GM12878 (cell line): ENCODE measurements around the gene MCTS1. TPM values are rescaled to one million over a fixed set of nuclear protein-coding genes. Genes with fewer than 3 reads are reported as not detected.

Source experiments
- ATAC-seq: fragments of 200-7000 bp; cut with Tn5 transposase; 3 replicates; pipeline ENCODE4 v1.9.1; 2020; ENCODE audit warnings: mild to moderate bottlenecking, moderate library complexity
- BruUV-seq: library from RNA; stranded (reverse); fragments of 400-500 nt; replicated peaks from 2 replicates; lab custom pipeline; 2021; lab: Mats Ljungman, UMichigan
- CTCF ChIA-PET: fragments of 300-600 bp; sonication (Branson Sonifier 250); formaldehyde crosslinking; extraction: SDS; loops from one replicate; lab custom pipeline; 2021; ENCODE audit warnings: inconsistent platforms; lab: Yijun Ruan, JAX
- POLR2A ChIA-PET: fragments of 350-600 bp; formaldehyde crosslinking; extraction: SDS; loops from one replicate; lab custom pipeline; 2021; ENCODE audit warnings: inconsistent platforms; lab: Charles Lee
- RAD21 ChIA-PET: fragments of 300-600 bp; sonication (Branson Sonifier 250); formaldehyde crosslinking; loops from one replicate; lab custom pipeline; 2023; ENCODE audit warnings: antibody characterized with exemption; ENCODE audit not compliant: unreplicated experiment; lab: Charles Lee
- SMC1A ChIA-PET: fragments of 300-600 bp; sonication (Branson Sonifier 250); formaldehyde crosslinking; loops from one replicate; lab custom pipeline; 2023; ENCODE audit not compliant: unreplicated experiment, uncharacterized antibody; lab: Charles Lee
- DNase-seq: peaks from one replicate; pipeline ENCODE4 v3.0.0-alpha.2; 2011; ENCODE audit warnings: low read depth, low spot score
- FAIRE-seq: peaks from 3 replicates; lab custom pipeline; 2011; peaks lifted over from hg19 to GRCh38; lab: Jason Lieb, UNC
- H2AFZ ChIP-seq: 2 replicates; pipeline ENCODE4 v1.6.0; 2011; ENCODE audit warnings: low read depth, low read length, control low read depth; ENCODE audit not compliant: control insufficient read depth
- H3K27ac ChIP-seq: 2 replicates; pipeline ENCODE4 v1.5.1; 2011; ENCODE audit warnings: control low read depth; ENCODE audit not compliant: control insufficient read depth, insufficient read depth
- H3K27me3 ChIP-seq, 2 experiments: replicated peaks in 1 of 2; 2 replicates each; pipeline versions ENCODE4 v1.6.0 to v1.6.1; 2011; ENCODE audit warnings: low read length in 1 of 2; ENCODE audit not compliant: control insufficient read depth in 2 of 2, insufficient read depth in 2 of 2
- H3K36me3 ChIP-seq, 2 experiments: 2 replicates each; pipeline ENCODE4 v1.5.1; 2011; ENCODE audit warnings: low read length in 1 of 2; ENCODE audit not compliant: control insufficient read depth in 2 of 2, insufficient read depth in 2 of 2
- H3K4me1 ChIP-seq: 2 replicates; pipeline ENCODE4 v1.6.1; 2011; ENCODE audit warnings: mild to moderate bottlenecking, low read length, moderate library complexity, mixed read lengths; ENCODE audit not compliant: control insufficient read depth, insufficient read depth
- H3K4me2 ChIP-seq: 2 replicates; pipeline ENCODE4 v1.6.0; 2011; ENCODE audit warnings: control low read depth; ENCODE audit not compliant: control insufficient read depth, insufficient read depth
- H3K4me3 ChIP-seq: fragments of 200-600 bp; sonication (generic); 2 replicates; pipeline ENCODE4 v1.5.1; 2016
- H3K79me2 ChIP-seq: 2 replicates; pipeline ENCODE4 v1.6.0; 2011; ENCODE audit warnings: low read length; ENCODE audit not compliant: control insufficient read depth, insufficient read depth
- H3K9ac ChIP-seq: 2 replicates; pipeline ENCODE4 v1.8.0; 2011; ENCODE audit warnings: low read length, control low read depth, mixed read lengths; ENCODE audit not compliant: control insufficient read depth, insufficient read depth
- H3K9me3 ChIP-seq: replicated peaks from 3 replicates; pipeline ENCODE4 v1.5.1; 2011; ENCODE audit warnings: mild to moderate bottlenecking, low read length; ENCODE audit not compliant: control insufficient read depth, insufficient read depth
- H4K20me1 ChIP-seq: 2 replicates; pipeline ENCODE4 v1.6.0; 2011; ENCODE audit not compliant: control insufficient read depth, insufficient read depth
- BCLAF1 ChIP-seq: fragments of 450-650 bp; IDR thresholded peaks from 2 replicates; pipeline ENCODE4 v1.6.1; 2017; ENCODE audit warnings: antibody characterized with exemption, mild to moderate bottlenecking, moderate library complexity
- BRCA1 ChIP-seq: IDR thresholded peaks from 2 replicates; pipeline ENCODE4 v1.6.1; 2011; ENCODE audit warnings: low read depth, low read length, improper control_type of control experiment
- CBFB ChIP-seq: IDR thresholded peaks from 2 replicates; pipeline ENCODE4 v1.6.1; 2016; ENCODE audit warnings: antibody characterized with exemption, low read depth
- CUX1 ChIP-seq: IDR thresholded peaks from 2 replicates; pipeline ENCODE4 v1.6.1; 2012; ENCODE audit warnings: improper control_type of control experiment, low read depth, low read length; ENCODE audit not compliant: insufficient replicate concordance
- E2F8 ChIP-seq: fragments of 450-650 bp; IDR thresholded peaks from 2 replicates; pipeline ENCODE4 v1.6.1; 2018; ENCODE audit warnings: mild to moderate bottlenecking, low read depth, moderate library complexity; ENCODE audit not compliant: partially characterized antibody
- EP300 ChIP-seq, 2 experiments: fragments of 150-350 bp in 1 of 2; IDR thresholded peaks; 2 replicates each; pipeline ENCODE4 v1.6.1; 2011 to 2012; ENCODE audit warnings: low read depth in 2 of 2, low read length in 2 of 2, borderline replicate concordance in 1 of 2, improper control_type of control experiment in 1 of 2, inconsistent platforms in 1 of 2; ENCODE audit not compliant: control insufficient read depth in 1 of 2
- NFYA ChIP-seq: IDR thresholded peaks from 2 replicates; pipeline ENCODE4 v1.6.1; 2011; ENCODE audit warnings: low read depth, mild to moderate bottlenecking, low read length, improper control_type of control experiment, borderline replicate concordance
- NR2F1 ChIP-seq: fragments of 450-650 bp; conservative IDR thresholded peaks from 2 replicates; pipeline ENCODE4 v1.6.1; 2017; ENCODE audit warnings: mild to moderate bottlenecking
- RB1 ChIP-seq: fragments of 450-650 bp; formaldehyde crosslinking; IDR thresholded peaks from 2 replicates; pipeline ENCODE4 v1.6.1; 2017; ENCODE audit warnings: mild to moderate bottlenecking, borderline replicate concordance
- RFX5 ChIP-seq: IDR thresholded peaks from 2 replicates; pipeline ENCODE4 v1.6.1; 2011; ENCODE audit warnings: low read depth, low read length, improper control_type of control experiment
- SIN3A ChIP-seq: IDR thresholded peaks from 2 replicates; pipeline ENCODE4 v1.6.1; 2012; ENCODE audit warnings: low read depth, low read length, improper control_type of control experiment
- USF2 ChIP-seq: IDR thresholded peaks from 2 replicates; pipeline ENCODE4 v1.6.1; 2011; ENCODE audit warnings: low read depth, low read length, improper control_type of control experiment, borderline replicate concordance
- ZZZ3 ChIP-seq: IDR thresholded peaks from 2 replicates; pipeline ENCODE4 v1.6.1; 2011; ENCODE audit warnings: low read depth; ENCODE audit not compliant: control insufficient read depth, insufficient read length
- in situ Hi-C: fragments of 300-500 bp; cut with MboI; formaldehyde crosslinking; loops from 9 replicates; pipeline ENCODE4 v1.14.3; 2018; ENCODE audit warnings: mixed read lengths
- intact Hi-C: fragments of 100-400 bp; cut with micrococcal nuclease; formaldehyde crosslinking; loops from one replicate; pipeline ENCODE4 v1.14.2; 2022; ENCODE audit not compliant: unreplicated experiment
- polyA plus RNA-seq, 11 experiments: library from polyadenylated mRNA; depleted of rRNA in 4 of 11; unstranded in 6 of 11; stranded (reverse) in 5 of 11; fragments of >200 nt; fragmentation: Nextera tagmentation in 4 of 11; fragmentation: Illumina TruSeq in 1 of 11; extraction: Ambion mirVana in 4 of 11; extraction: Trizol in 1 of 11; gene quantifications; 1 replicate in 1 of 11; 2 replicates in 10 of 11; pipeline versions ENCODE4 v1.2.1 to v1.2.3, GENCODE V29; 2011 to 2016; ENCODE audit warnings: inconsistent platforms in 2 of 11, missing spikeins in 2 of 11, low read depth in 1 of 11
- total RNA-seq, 4 experiments: library from RNA; depleted of rRNA in 3 of 4; stranded (reverse); fragments of >200 nt in 3 of 4; fragmentation: Illumina TruSeq in 1 of 4; extraction: Trizol in 1 of 4; gene quantifications; 2 replicates each; pipeline versions ENCODE4 v1.2.1 to v1.2.3, GENCODE V29; 2013 to 2021

MCTS1 gene
- total and polyA plus RNA-seq, 10 of the 15 experiments (the other 5 are each of a cell fraction or from before 2014, with no cell fraction given): 59.5 to 238 (median 115) TPM

- Histone ChIP-seq H2AFZ (no peak overlapping the region), H3K4me3 (no peak overlapping the region), H3K27ac (no peak overlapping the region), H3K27me3 (no peaks in the 10 kb centered on the region), H3K4me1 (peaks cover 4% of the 10 kb centered on the region), H3K9ac (no peak overlapping the region), H3K9me3 (no peaks in the 10 kb centered on the region), H4K20me1 (no peaks in the 10 kb centered on the region), H3K79me2 (no peaks in the 10 kb centered on the region), H3K4me2 (no peak overlapping the region), H3K36me3 (peaks cover 0 to 4% of the 10 kb centered on the region in 2 experiments; a peak in 1 of 4 replicates)
- DNase-seq: no peak
- no peak for ATAC-seq
- RAD21 ChIA-PET: no interaction called here
- POLR2A ChIA-PET: no interaction called here
- in situ Hi-C loops (no loop called here), intact Hi-C loops (no loop called here)
- BruUV-seq: no TSS peak
- FAIRE-seq: no peak
- SMC1A ChIA-PET: no interaction called here
- CTCF ChIA-PET: no interaction called here
- TF ChIP-seq BCLAF1 (no peak), SIN3A (no peak), BRCA1 (no peak), ZZZ3 (no peak), RB1 (no peak), RFX5 (no peak), USF2 (no peak), CBFB (no peak), E2F8 (no peak), CUX1 (no peak), EP300 (IDR thresholded peaks at IDR 0.05; ENCODE audit: borderline replicate concordance in 1 of 2, control insufficient read depth in 1 of 2, low read depth in 2 of 2, low read length in 2 of 2) (no peak), NFYA (no peak), NR2F1 (no peak)
Measured at GRCh38 chrX:120614816-120615215, 10.9 kb downstream of the MCTS1 start.
